ENCODE measurements around the gene WRNIP1.

Gene WRNIP1

DNA sequence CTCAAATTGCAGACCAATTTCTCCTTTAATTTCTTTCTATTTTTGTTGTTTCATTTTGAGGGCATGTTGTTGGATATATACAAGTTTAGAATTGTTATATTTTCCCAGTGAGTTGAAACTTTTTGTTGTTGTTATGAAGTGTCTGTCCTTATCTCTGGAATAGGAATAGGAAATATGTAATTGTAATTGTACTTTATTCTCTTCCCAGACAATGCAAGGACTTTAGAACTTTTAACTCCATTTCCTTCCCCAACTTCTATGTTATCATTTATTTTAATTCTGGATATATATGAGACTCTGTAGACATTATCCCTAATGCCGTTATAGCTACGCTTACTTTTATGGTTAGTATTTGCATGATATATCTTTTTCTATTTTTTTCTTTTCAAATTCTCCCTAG, 64.1 kb downstream of the WRNIP1 start:
- no peak for ATAC-seq
- TF ChIP-seq ARNTL (CRISPR knock-in tag; IDR thresholded peaks at IDR 0.05; ENCODE audit: borderline replicate concordance, low read depth) (no peak), OSR1 (CRISPR knock-in tag; IDR thresholded peaks at IDR 0.05) (no peak), ZFP30 (CRISPR knock-in tag; IDR thresholded peaks at IDR 0.05) (no peak), TCF4 (CRISPR knock-in tag; IDR thresholded peaks at IDR 0.05; ENCODE audit: borderline replicate concordance) (no peak), ESRRG (CRISPR knock-in tag; IDR thresholded peaks at IDR 0.05) (no peak), ZNF70 (CRISPR knock-in tag; IDR thresholded peaks at IDR 0.05) (no peak), CSRNP3 (CRISPR knock-in tag; IDR thresholded peaks at IDR 0.05) (no peak), TOX (CRISPR knock-in tag; IDR thresholded peaks at IDR 0.05; ENCODE audit: borderline replicate concordance) (no peak)

DNA sequence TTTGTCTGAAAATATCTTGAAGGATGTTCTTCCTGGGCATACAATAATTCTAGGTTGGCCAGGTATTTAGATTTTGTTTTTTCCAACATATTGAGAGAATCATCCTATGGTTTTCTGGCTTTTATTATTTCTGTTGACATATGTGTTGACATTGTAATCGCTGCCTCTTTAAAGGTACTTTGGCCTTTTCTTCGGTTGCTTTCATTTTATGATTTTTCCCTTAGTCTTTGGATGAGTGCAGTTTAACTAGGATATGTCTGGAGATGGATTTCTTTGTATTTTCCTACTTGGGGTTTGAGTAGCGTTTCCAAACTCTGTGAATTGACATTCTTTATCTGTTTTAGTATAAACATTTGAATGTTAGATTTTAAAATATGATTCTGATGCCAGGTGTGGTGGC, 65.0 kb downstream of the WRNIP1 start:
- ATAC-seq = no peak
- no peak for TF ChIP-seq ZFP3 (CRISPR knock-in tag; IDR thresholded peaks at IDR 0.05)
- no peak for TF ChIP-seq ZC3H10 (CRISPR knock-in tag; IDR thresholded peaks at IDR 0.05)
- no peak for TF ChIP-seq ZFP30 (CRISPR knock-in tag; IDR thresholded peaks at IDR 0.05)
- no peak for TF ChIP-seq ZNF565 (CRISPR knock-in tag; conservative IDR thresholded peaks at IDR 0.05; ENCODE audit: low read depth)
- TF ChIP-seq ARNTL (CRISPR knock-in tag; IDR thresholded peaks at IDR 0.05; ENCODE audit: borderline replicate concordance, low read depth) = no peak
- no peak for TF ChIP-seq CSDC2 (CRISPR knock-in tag; IDR thresholded peaks at IDR 0.05)
- TF ChIP-seq, protein P1, sequence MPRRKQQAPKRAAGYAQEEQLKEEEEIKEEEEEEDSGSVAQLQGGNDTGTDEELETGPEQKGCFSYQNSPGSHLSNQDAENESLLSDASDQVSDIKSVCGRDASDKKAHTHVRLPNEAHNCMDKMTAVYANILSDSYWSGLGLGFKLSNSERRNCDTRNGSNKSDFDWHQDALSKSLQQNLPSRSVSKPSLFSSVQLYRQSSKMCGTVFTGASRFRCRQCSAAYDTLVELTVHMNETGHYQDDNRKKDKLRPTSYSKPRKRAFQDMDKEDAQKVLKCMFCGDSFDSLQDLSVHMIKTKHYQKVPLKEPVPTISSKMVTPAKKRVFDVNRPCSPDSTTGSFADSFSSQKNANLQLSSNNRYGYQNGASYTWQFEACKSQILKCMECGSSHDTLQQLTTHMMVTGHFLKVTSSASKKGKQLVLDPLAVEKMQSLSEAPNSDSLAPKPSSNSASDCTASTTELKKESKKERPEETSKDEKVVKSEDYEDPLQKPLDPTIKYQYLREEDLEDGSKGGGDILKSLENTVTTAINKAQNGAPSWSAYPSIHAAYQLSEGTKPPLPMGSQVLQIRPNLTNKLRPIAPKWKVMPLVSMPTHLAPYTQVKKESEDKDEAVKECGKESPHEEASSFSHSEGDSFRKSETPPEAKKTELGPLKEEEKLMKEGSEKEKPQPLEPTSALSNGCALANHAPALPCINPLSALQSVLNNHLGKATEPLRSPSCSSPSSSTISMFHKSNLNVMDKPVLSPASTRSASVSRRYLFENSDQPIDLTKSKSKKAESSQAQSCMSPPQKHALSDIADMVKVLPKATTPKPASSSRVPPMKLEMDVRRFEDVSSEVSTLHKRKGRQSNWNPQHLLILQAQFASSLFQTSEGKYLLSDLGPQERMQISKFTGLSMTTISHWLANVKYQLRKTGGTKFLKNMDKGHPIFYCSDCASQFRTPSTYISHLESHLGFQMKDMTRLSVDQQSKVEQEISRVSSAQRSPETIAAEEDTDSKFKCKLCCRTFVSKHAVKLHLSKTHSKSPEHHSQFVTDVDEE (CRISPR knock-in tag; IDR thresholded peaks at IDR 0.05) = no peak
- no peak for TF ChIP-seq ZNF8 (CRISPR knock-in tag; IDR thresholded peaks at IDR 0.05)
- TF ChIP-seq ZNF70 (CRISPR knock-in tag; IDR thresholded peaks at IDR 0.05) = no peak
- no peak for TF ChIP-seq TOX (CRISPR knock-in tag; IDR thresholded peaks at IDR 0.05; ENCODE audit: borderline replicate concordance)
- no peak for TF ChIP-seq BACH2 (CRISPR knock-in tag; IDR thresholded peaks at IDR 0.05; ENCODE audit: borderline replicate concordance)
- TF ChIP-seq ISL1 (CRISPR knock-in tag; IDR thresholded peaks at IDR 0.05) = no peak
- TF ChIP-seq, protein P2, sequence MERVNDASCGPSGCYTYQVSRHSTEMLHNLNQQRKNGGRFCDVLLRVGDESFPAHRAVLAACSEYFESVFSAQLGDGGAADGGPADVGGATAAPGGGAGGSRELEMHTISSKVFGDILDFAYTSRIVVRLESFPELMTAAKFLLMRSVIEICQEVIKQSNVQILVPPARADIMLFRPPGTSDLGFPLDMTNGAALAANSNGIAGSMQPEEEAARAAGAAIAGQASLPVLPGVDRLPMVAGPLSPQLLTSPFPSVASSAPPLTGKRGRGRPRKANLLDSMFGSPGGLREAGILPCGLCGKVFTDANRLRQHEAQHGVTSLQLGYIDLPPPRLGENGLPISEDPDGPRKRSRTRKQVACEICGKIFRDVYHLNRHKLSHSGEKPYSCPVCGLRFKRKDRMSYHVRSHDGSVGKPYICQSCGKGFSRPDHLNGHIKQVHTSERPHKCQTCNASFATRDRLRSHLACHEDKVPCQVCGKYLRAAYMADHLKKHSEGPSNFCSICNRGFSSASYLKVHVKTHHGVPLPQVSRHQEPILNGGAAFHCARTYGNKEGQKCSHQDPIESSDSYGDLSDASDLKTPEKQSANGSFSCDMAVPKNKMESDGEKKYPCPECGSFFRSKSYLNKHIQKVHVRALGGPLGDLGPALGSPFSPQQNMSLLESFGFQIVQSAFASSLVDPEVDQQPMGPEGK (CRISPR knock-in tag; IDR thresholded peaks at IDR 0.05; ENCODE audit: borderline replicate concordance) = no peak
- no peak for TF ChIP-seq SNAI2 (CRISPR knock-in tag; IDR thresholded peaks at IDR 0.05)
- TF ChIP-seq POU6F1 (CRISPR knock-in tag; IDR thresholded peaks at IDR 0.05; ENCODE audit: borderline replicate concordance, low read depth) = no peak
- no peak for TF ChIP-seq CSRNP3 (CRISPR knock-in tag; IDR thresholded peaks at IDR 0.05)

DNA sequence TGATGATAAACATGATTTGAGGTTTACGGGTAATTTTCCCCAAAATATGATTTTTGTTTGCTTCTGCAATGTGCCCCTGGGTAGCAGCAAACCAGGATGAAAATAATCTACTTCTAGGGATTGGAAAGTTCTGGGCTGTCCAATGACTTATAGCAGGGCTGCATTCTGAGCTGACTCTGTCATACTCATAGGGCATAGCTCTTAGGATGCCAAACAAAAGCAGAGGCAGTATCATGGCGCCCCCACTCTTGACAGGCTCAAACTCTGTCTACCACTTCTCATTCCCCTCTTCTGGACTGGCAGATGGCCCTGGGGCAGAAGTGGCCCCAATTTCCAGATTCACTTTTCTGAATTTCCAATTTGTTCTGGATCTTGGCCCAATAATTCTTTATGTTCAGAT, 66.2 kb downstream of the WRNIP1 start:
- TF ChIP-seq ZFP3 (CRISPR knock-in tag; IDR thresholded peaks at IDR 0.05) (no peak), CSDC2 (CRISPR knock-in tag; IDR thresholded peaks at IDR 0.05) (no peak), SNAI2 (CRISPR knock-in tag; IDR thresholded peaks at IDR 0.05) (no peak)
- TF ChIP-seq, protein P1 (CRISPR knock-in tag; IDR thresholded peaks at IDR 0.05) = no peak
- ATAC-seq = 0 out of 3 replicates have a peak, but pooled peaks have one; percentile 41
